HCT116 (cell line): ENCODE data around the gene STX5. TPM values are rescaled to one million over a fixed set of nuclear protein-coding genes. Genes with fewer than 3 reads are reported as not detected.
A peak's percentile ranks its signal among the peaks of the same experiment; 100 is the strongest.

Source experiments
- ATAC-seq: fragments of 200-7000 bp; cut with Tn5 transposase; 2 replicates; pipeline ENCODE4 v1.9.1; 2020; ENCODE audit warnings: mild to moderate bottlenecking, moderate library complexity
- BruUV-seq: library from RNA; stranded (reverse); fragments of 400-500 nt; replicated peaks from 2 replicates; lab custom pipeline; 2021; lab: Mats Ljungman, UMichigan
- CTCF ChIA-PET: fragments of 300-600 bp; sonication (Branson Sonifier 250); formaldehyde crosslinking; loops from one replicate; lab custom pipeline; 2021; ENCODE audit warnings: antibody characterized with exemption; lab: Charles Lee
- POLR2A ChIA-PET: fragments of 300-600, 350-600 bp; sonication (Branson Sonifier 250); formaldehyde crosslinking; loops from one replicate; lab custom pipeline; 2021; ENCODE audit warnings: antibody characterized with exemption; lab: Charles Lee
- RAD21 ChIA-PET, 2 experiments: fragments of 300-600 bp; sonication (Branson Sonifier 250); formaldehyde crosslinking; loops; one replicate each; lab custom pipeline; 2023; ENCODE audit warnings: low total read pairs in 2 of 2; ENCODE audit not compliant: uncharacterized antibody in 2 of 2, unreplicated experiment in 2 of 2, low non-redundant PET in 1 of 2; lab: Charles Lee
- DNase-seq: peaks from one replicate; pipeline ENCODE4 v3.0.0-alpha.2; 2010; ENCODE audit warnings: low read depth, low spot score
- H2AFZ ChIP-seq: fragments of 200-600 bp; shearing (Covaris generic), sonication (generic); 2 replicates; pipeline ENCODE4 v1.6.1; 2017; ENCODE audit warnings: low read depth, mixed run types, mixed read lengths, antibody characterized with exemption, low read length; ENCODE audit not compliant: poor library complexity, severe bottlenecking
- H3K27ac ChIP-seq: 2 replicates; pipeline ENCODE4 v1.5.1; 2012; ENCODE audit warnings: low read depth, low read length
- H3K27me3 ChIP-seq: fragments of 200-600 bp; sonication (generic); 2 replicates; pipeline ENCODE4 v1.6.1; 2016; ENCODE audit warnings: mixed run types, low read length, mixed read lengths; ENCODE audit not compliant: insufficient read depth
- H3K36me3 ChIP-seq, 2 experiments: fragments of 200-500 bp in 1 of 2; fragments of 200-600 bp in 1 of 2; sonication (Bioruptor generic) in 1 of 2; sonication (generic) in 1 of 2; 2 replicates each; pipeline versions ENCODE4 v1.5.1 to v1.6.1; 2014 to 2016; ENCODE audit warnings: low read length in 2 of 2, inconsistent platforms in 1 of 2, mixed read lengths in 1 of 2, mixed run types in 1 of 2; ENCODE audit not compliant: insufficient read depth in 2 of 2, control insufficient read depth in 1 of 2
- H3K4me1 ChIP-seq, 2 experiments: fragments of 200-600 bp in 1 of 2; sonication (generic) in 1 of 2; 2 replicates each; pipeline versions ENCODE4 v1.5.1 to v1.6.1; 2012 to 2017; ENCODE audit warnings: low read length in 2 of 2, inconsistent platforms in 1 of 2, mild to moderate bottlenecking in 1 of 2, mixed read lengths in 1 of 2, mixed run types in 1 of 2, moderate library complexity in 1 of 2; ENCODE audit not compliant: insufficient read depth in 2 of 2, control insufficient read depth in 1 of 2
- H3K4me2 ChIP-seq: fragments of 200-600 bp; sonication (generic); 2 replicates; pipeline ENCODE4 v1.6.1; 2017; ENCODE audit warnings: mixed run types, low read length, mixed read lengths
- H3K4me3 ChIP-seq, 2 experiments: fragments of 200-600 bp in 1 of 2; sonication (generic) in 1 of 2; replicated peaks in 1 of 2; 2 replicates each; pipeline ENCODE4 v1.5.1; 2011 to 2016; ENCODE audit warnings: low read length in 2 of 2, control low read depth in 1 of 2, low read depth in 1 of 2, mild to moderate bottlenecking in 1 of 2, mixed read lengths in 1 of 2, mixed run types in 1 of 2
- H3K79me2 ChIP-seq: fragments of 200-600 bp; sonication (generic); 2 replicates; pipeline ENCODE4 v1.6.1; 2017; ENCODE audit warnings: mild to moderate bottlenecking, mixed run types, low read length, moderate library complexity, mixed read lengths; ENCODE audit not compliant: insufficient read depth
- H3K9ac ChIP-seq: fragments of 200-600 bp; sonication (generic); 2 replicates; pipeline ENCODE4 v1.6.1; 2016; ENCODE audit warnings: low read length, mixed read lengths
- H3K9me2 ChIP-seq: fragments of 200-600 bp; sonication (generic), shearing (Covaris generic); 2 replicates; pipeline ENCODE4 v1.6.1; 2017; ENCODE audit warnings: mixed run types, mild to moderate bottlenecking, moderate library complexity; ENCODE audit not compliant: insufficient read depth
- H3K9me3 ChIP-seq, 2 experiments: fragments of 200-500 bp in 1 of 2; fragments of 200-600 bp in 1 of 2; sonication (Bioruptor generic) in 1 of 2; sonication (generic) in 1 of 2; 2 replicates each; pipeline ENCODE4 v1.6.1; 2014 to 2017; ENCODE audit warnings: low read length in 2 of 2, mixed read lengths in 2 of 2, inconsistent platforms in 1 of 2, low read depth in 1 of 2, mild to moderate bottlenecking in 1 of 2, mixed run types in 1 of 2, moderate library complexity in 1 of 2; ENCODE audit not compliant: control insufficient read depth in 1 of 2, insufficient read depth in 1 of 2
- H4K20me1 ChIP-seq: fragments of 200-600 bp; sonication (generic), shearing (Covaris generic); 2 replicates; pipeline ENCODE4 v1.6.1; 2017; ENCODE audit warnings: mixed run types, mild to moderate bottlenecking, moderate library complexity; ENCODE audit not compliant: insufficient read depth
- CBX3 ChIP-seq: IDR thresholded peaks from 2 replicates; pipeline ENCODE4 v1.6.1; 2012; ENCODE audit warnings: low read depth
- CTCF ChIP-seq, 3 experiments: fragments of 200-600 bp in 1 of 3; sonication (generic) in 1 of 3; IDR thresholded peaks in 2 of 3; conservative IDR thresholded peaks in 1 of 3; 2 replicates each; pipeline ENCODE4 v1.5.1; 2012 to 2017; ENCODE audit warnings: low read depth in 2 of 3, low read length in 2 of 3, antibody characterized with exemption in 1 of 3, borderline replicate concordance in 1 of 3, control low read depth in 1 of 3, mild to moderate bottlenecking in 1 of 3, mixed read lengths in 1 of 3, mixed run types in 1 of 3, moderate library complexity in 1 of 3; ENCODE audit not compliant: insufficient read depth in 1 of 3
- FOSL1 ChIP-seq: IDR thresholded peaks from 2 replicates; pipeline ENCODE4 v1.6.1; 2012; ENCODE audit warnings: low read depth
- JUND ChIP-seq: IDR thresholded peaks from 2 replicates; pipeline ENCODE4 v1.6.1; 2012
- MAX ChIP-seq: IDR thresholded peaks from 2 replicates; pipeline ENCODE4 v1.6.1; 2012
- POLR2A ChIP-seq: IDR thresholded peaks from 2 replicates; pipeline ENCODE4 v1.7.0; 2011; ENCODE audit warnings: borderline replicate concordance; ENCODE audit not compliant: insufficient read depth, insufficient read length; ENCODE audit errors: extremely low read depth
- POLR2AphosphoS5 ChIP-seq: IDR thresholded peaks from 2 replicates; pipeline ENCODE4 v1.6.1; 2011; ENCODE audit warnings: mild to moderate bottlenecking, low read depth, low read length, moderate library complexity
- RAD21 ChIP-seq: IDR thresholded peaks from 2 replicates; pipeline ENCODE4 v1.6.1; 2012; ENCODE audit warnings: low read depth, mild to moderate bottlenecking
- REST ChIP-seq: IDR thresholded peaks from 2 replicates; pipeline ENCODE4 v1.6.1; 2012; ENCODE audit warnings: low read depth
- SIN3A ChIP-seq: IDR thresholded peaks from 2 replicates; pipeline ENCODE4 v1.6.1; 2012; ENCODE audit warnings: low read depth
- TCF7L2 ChIP-seq: IDR thresholded peaks from 2 replicates; pipeline ENCODE4 v1.7.0; 2011; ENCODE audit warnings: borderline replicate concordance, inconsistent platforms; ENCODE audit not compliant: insufficient read depth, insufficient read length; ENCODE audit errors: extremely low read depth
- YY1 ChIP-seq: IDR thresholded peaks from 2 replicates; pipeline ENCODE4 v1.6.1; 2011; ENCODE audit warnings: low read length, low read depth, moderate library complexity, mild to moderate bottlenecking; ENCODE audit not compliant: insufficient replicate concordance; ENCODE audit errors: extremely low read depth
- ZBTB33 ChIP-seq: IDR thresholded peaks from 2 replicates; pipeline ENCODE4 v1.6.1; 2011; ENCODE audit warnings: mild to moderate bottlenecking, low read length, moderate library complexity; ENCODE audit not compliant: insufficient replicate concordance; ENCODE audit errors: extremely low read depth
- ZFX ChIP-seq: fragments of 450-650 bp; IDR thresholded peaks from 2 replicates; pipeline ENCODE4 v1.6.1; 2017
- ZNF274 ChIP-seq: fragments of 200-500 bp; sonication (Bioruptor generic); IDR thresholded peaks from 2 replicates; pipeline ENCODE4 v1.6.1; 2014; ENCODE audit warnings: mild to moderate bottlenecking, low read depth, low read length, inconsistent platforms
- intact Hi-C: fragments of 100-400 bp; cut with micrococcal nuclease; formaldehyde crosslinking; loops from 2 replicates; pipeline ENCODE4 v1.10.0; 2022
- total RNA-seq: library from RNA; stranded (reverse); gene quantifications from one replicate; pipeline ENCODE4 v1.2.1, GENCODE V29; 2021; ENCODE audit not compliant: unreplicated experiment

Gene STX5
- total RNA-seq, 1 experiment from 2014 or later: 29.5 TPM

GRCh38 chr11:62787005-62787759, 44.7 kb downstream of the STX5 start, which contains the start of gene TMEM179B:
Gene TMEM179B, plus strand, starts transcription at chr11:62787402. Its CDS starts 30 bp downstream, at chr11:62787432.
- no TSS peak for BruUV-seq
- Histone ChIP-seq H3K9me2 (no peaks in the 10 kb centered on the region), H2AFZ (no peak within 1 kb of the TSS), H3K9me3 (no peaks in the 10 kb centered on the region), H3K4me3 (peak within 1 kb of the TSS; percentile 62 to 80), H3K9ac (peak within 1 kb of the TSS; percentile 86), H3K79me2 (peaks cover 51% of the 10 kb centered on the region), H3K27ac (peak within 1 kb of the TSS; percentile 96), H3K36me3 (peaks cover 0 to 20% of the 10 kb centered on the region in 2 experiments; a peak in 1 of 4 replicates), H3K27me3 (no peaks in the 10 kb centered on the region), H4K20me1 (no peaks in the 10 kb centered on the region), H3K4me2 (peak within 1 kb of the TSS; percentile 91), H3K4me1 (peaks cover 18 to 41% of the 10 kb centered on the region in 2 experiments; a peak in 3 of 4 replicates)
- CTCF ChIA-PET: interaction anchor here (0.8 to 2.5 kb wide), 26 partner anchors 10 to 392 kb away, joined by 3 to 27 read pairs (median 4); partner anchors contain the start of genes C11orf98, CSKMT, HNRNPUL2 and POLR2G
- TF ChIP-seq ZNF274 (no peak), REST (no peak), CBX3 (no peak), SIN3A (no peak), MAX (no peak), YY1 (peak; percentile 93), POLR2AphosphoS5 (peak; percentile 98), FOSL1 (no peak), ZFX (peak; percentile 95; the same call in 1 of the 2 replicates), CTCF (IDR thresholded peaks at IDR 0.05 in 2 of 3, conservative IDR thresholded peaks at IDR 0.05 in 1 of 3; ENCODE audit: borderline replicate concordance in 1 of 3, insufficient read depth in 1 of 3, low read depth in 2 of 3, low read length in 2 of 3) (peak in 2 of 3 experiments; percentile 41 to 73; a peak in 4 of 6 replicates), TCF7L2 (peak; percentile 27), RAD21 (no peak), JUND (no peak), ZBTB33 (peak; percentile 58), POLR2A (peak; percentile 90)
- intact Hi-C loops: loop anchor here (2.0 to 5.0 kb wide), 3 partner anchors 54 to 115 kb away; partner anchors contain the start of genes LBHD1, SLC3A2 and UQCC3
- ATAC-seq: peak; percentile 71
- RAD21 ChIA-PET: interaction anchor here in 1 of 2 experiments (0.6 to 1.0 kb wide), 2 partner anchors 33 to 106 kb away, joined by 3 to 4 read pairs; partner anchors contain the start of gene ZBTB3
- DNase-seq: peak; percentile 98
- POLR2A ChIA-PET: interaction anchor here (0.6 to 6.1 kb wide), 9 partner anchors 16 to 69 kb away, joined by 3 to 82 read pairs (median 7); partner anchors contain the start of genes NXF1, TAF6L, WDR74 and ZBTB3
